Caki2 (cell line): ENCODE results near the gene INPP5A. TPM values are rescaled to one million over a fixed set of nuclear protein-coding genes. Genes with fewer than 3 reads are reported as not detected.
"Not testable (repeated sequence)": the region's sequence is repeated elsewhere in the genome, so short reads cannot be mapped to it uniquely, and the experiment has no call there.

Experiments
- DNase-seq: peaks from one replicate; pipeline ENCODE4 v3.0.0-alpha.2; 2015; ENCODE audit warnings: low read depth
- in situ Hi-C: cut with HindIII; loops from 2 replicates; pipeline ENCODE4 v1.10.0; 2016; ENCODE audit warnings: low sequenced_read_pairs, low pct_unique_long_range_greater_than_20kb, mixed read lengths
- total RNA-seq: library from RNA; depleted of rRNA; stranded (reverse); fragments of >200 nt; shearing (Covaris generic); gene quantifications from 2 replicates; pipeline ENCODE4 v1.2.3, GENCODE V29; 2014; ENCODE audit warnings: low replicate concordance

The INPP5A gene
- total RNA-seq, 1 experiment from 2014 or later, result 21.2 TPM

GRCh38 chr10:132737390-132738048 lies 199.9 kb downstream of the INPP5A start:
- no peak for DNase-seq
- in situ Hi-C loops, result no loop called here

- in situ Hi-C loops, result no loop called here
- DNase-seq, result no peak
Measured at GRCh38 chr10:132738454-132739224, 201.1 kb downstream of the INPP5A start.

- in situ Hi-C loops, result no loop called here
- DNase-seq, result no peak
Measured at GRCh38 chr10:132739225-132739613, 201.6 kb downstream of the INPP5A start.

GRCh38 chr10:132740588-132740987 lies 203.0 kb downstream of the INPP5A start:
- DNase-seq, result peak; percentile 27
- in situ Hi-C loops, result no loop called here

- in situ Hi-C loops, result no loop called here
- DNase-seq, result no peak
Measured at GRCh38 chr10:132742167-132742836, 204.7 kb downstream of the INPP5A start.

GRCh38 chr10:132742837-132743194 lies 205.2 kb downstream of the INPP5A start:
- in situ Hi-C loops, result no loop called here
- DNase-seq, result no peak

- DNase-seq, in situ Hi-C loops: not testable (repeated sequence)
Measured at GRCh38 chr10:132743196-132743924, 205.8 kb downstream of the INPP5A start.

GRCh38 chr10:132743925-132744490 lies 206.4 kb downstream of the INPP5A start:
- DNase-seq, result no peak
- in situ Hi-C loops, result no loop called here

GRCh38 chr10:132744839-132745238 lies 207.3 kb downstream of the INPP5A start:
- in situ Hi-C loops, result no loop called here
- DNase-seq, result no peak

GRCh38 chr10:132745511-132745910 lies 207.9 kb downstream of the INPP5A start:
- no peak for DNase-seq
- in situ Hi-C loops, result no loop called here

GRCh38 chr10:132745971-132746370 lies 208.4 kb downstream of the INPP5A start:
- no peak for DNase-seq
- in situ Hi-C loops, result no loop called here

GRCh38 chr10:132746386-132746785 lies 208.8 kb downstream of the INPP5A start:
- no peak for DNase-seq
- in situ Hi-C loops, result no loop called here

GRCh38 chr10:132746801-132747625 lies 209.4 kb downstream of the INPP5A start:
- in situ Hi-C loops, result no loop called here
- no peak for DNase-seq

- in situ Hi-C loops, result no loop called here
- no peak for DNase-seq
Measured at GRCh38 chr10:132748135-132748534, 210.5 kb downstream of the INPP5A start.

GRCh38 chr10:132748545-132749370 lies 211.2 kb downstream of the INPP5A start:
- DNase-seq, result no peak
- in situ Hi-C loops, result no loop called here

- DNase-seq, result no peak
- in situ Hi-C loops, result no loop called here
Measured at GRCh38 chr10:132749371-132749795, 211.8 kb downstream of the INPP5A start.

GRCh38 chr10:132750936-132751335 lies 213.3 kb downstream of the INPP5A start:
- in situ Hi-C loops, result no loop called here
- no peak for DNase-seq
